GM19395 (cell line): ENCODE measurements around the gene OR52A1.
"Not testable (repeated sequence)": the region's sequence is repeated elsewhere in the genome, so short reads cannot be mapped to it uniquely, and the experiment has no call there.

ENCODE experiments used
- ATAC-seq: cut with Tn5 transposase; IDR thresholded peaks from one replicate; pipeline ENCODE4 v1.9.1; 2021; ENCODE audit warnings: mild to moderate bottlenecking, moderate library complexity; ENCODE audit not compliant: unreplicated experiment

OR52A1 gene

GRCh38 chr11:5154657-5155056, at the start of gene OR52A1:
Gene OR52A1 (minus strand): TSS chr11:5154757. CDS start chr11:5152369, 2,388 bp downstream.
- no peak for ATAC-seq

GRCh38 chr11:5203366-5203765, 48.8 kb upstream of the OR52A1 start:
- no peak for ATAC-seq

- ATAC-seq = no peak
Measured at GRCh38 chr11:5200582-5200981, 46.0 kb upstream of the OR52A1 start, which contains the start of gene OR51V1. Gene OR51V1 (minus strand): TSS chr11:5200682. CDS start chr11:5200682, 0 bp downstream.

- no peak for ATAC-seq
Measured at GRCh38 chr11:5198285-5198684, 43.7 kb upstream of the OR52A1 start.

GRCh38 chr11:5197536-5197935, 43.0 kb upstream of the OR52A1 start:
- ATAC-seq = no peak

GRCh38 chr11:5196731-5197130, 42.2 kb upstream of the OR52A1 start:
- ATAC-seq = no peak

GRCh38 chr11:5196067-5196466, 41.5 kb upstream of the OR52A1 start:
- ATAC-seq = no peak

GRCh38 chr11:5192738-5193137, 38.2 kb upstream of the OR52A1 start:
- ATAC-seq = no peak

- no peak for ATAC-seq
Measured at GRCh38 chr11:5188201-5188600, 33.6 kb upstream of the OR52A1 start.

GRCh38 chr11:5178046-5178837, 23.7 kb upstream of the OR52A1 start:
- ATAC-seq = no peak

GRCh38 chr11:5174934-5175333, 20.4 kb upstream of the OR52A1 start:
- ATAC-seq = no peak

GRCh38 chr11:5171856-5172255, 17.3 kb upstream of the OR52A1 start:
- ATAC-seq = no peak

- not testable (repeated sequence) for ATAC-seq
Measured at GRCh38 chr11:5165898-5166297, 11.3 kb upstream of the OR52A1 start.

GRCh38 chr11:5164807-5165206, 10.2 kb upstream of the OR52A1 start:
- ATAC-seq = not testable (repeated sequence)

GRCh38 chr11:5161045-5161444, 6.5 kb upstream of the OR52A1 start:
- ATAC-seq = not testable (repeated sequence)

GRCh38 chr11:5160217-5160616, 5.7 kb upstream of the OR52A1 start:
- not testable (repeated sequence) for ATAC-seq

- no peak for ATAC-seq
Measured at GRCh38 chr11:5159806-5160205, 5.2 kb upstream of the OR52A1 start.

GRCh38 chr11:5153574-5154431, 754 bp downstream of the OR52A1 start:
- ATAC-seq = no peak

GRCh38 chr11:5151713-5152153, 2.8 kb downstream of the OR52A1 start:
- ATAC-seq = no peak

- ATAC-seq = not testable (repeated sequence)
Measured at GRCh38 chr11:5144206-5144605, 10.4 kb downstream of the OR52A1 start.

GRCh38 chr11:5137996-5138395, 16.6 kb downstream of the OR52A1 start, which contains the start of gene OR52A5:
Gene OR52A5 (minus strand): TSS chr11:5138356. CDS start chr11:5132642, 5,714 bp downstream.
- no peak for ATAC-seq

GRCh38 chr11:5137014-5137413, 17.5 kb downstream of the OR52A1 start:
- ATAC-seq = no peak
